Measurements from ENCODE around the gene SF3A2.

DNA sequence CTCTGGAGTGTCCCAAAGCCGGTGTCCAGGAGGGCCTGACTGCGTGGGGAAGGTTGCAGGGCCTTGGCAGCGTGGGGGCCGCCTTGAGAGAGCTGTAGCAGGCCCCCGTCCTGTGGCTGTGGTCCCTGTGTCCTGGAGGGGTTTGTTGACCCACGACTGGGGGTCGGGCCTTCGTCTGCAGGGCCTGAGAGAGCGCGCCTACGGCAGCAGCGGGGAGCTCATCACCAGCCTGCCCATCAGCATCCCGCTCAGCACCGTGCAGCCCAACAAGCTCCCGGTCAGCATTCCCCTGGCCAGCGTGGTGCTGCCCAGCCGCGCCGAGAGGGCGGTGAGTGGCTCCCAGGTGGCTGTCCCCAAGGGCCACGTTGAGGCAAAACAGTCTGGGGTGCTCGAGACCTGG is 19.0 kb upstream of the SF3A2 start:
- TF ChIP-seq POLR2A (IDR thresholded peaks at IDR 0.05; ENCODE audit: low read length) (no peak), GATA1 (IDR thresholded peaks at IDR 0.05; ENCODE audit: low read depth, low read length) (no peak)
